GM10266 (cell line): ENCODE data around the gene HMGN1.

Experiments
- DNase-seq: peaks from one replicate; pipeline ENCODE4 v3.0.0; 2012; ENCODE audit errors: extremely low spot score
- TF ChIP-seq, protein P1 (sequence below): IDR thresholded peaks from 2 replicates; pipeline ENCODE4 v1.5.1; 2012; ENCODE audit warnings: mild to moderate bottlenecking, low read depth; ENCODE audit not compliant: control insufficient read depth, insufficient read depth; ENCODE audit errors: missing control alignments

Gene HMGN1

GRCh38 chr21:39345440-39345839 is 3.4 kb downstream of the HMGN1 start:
- DNase-seq: no peak

DNA sequence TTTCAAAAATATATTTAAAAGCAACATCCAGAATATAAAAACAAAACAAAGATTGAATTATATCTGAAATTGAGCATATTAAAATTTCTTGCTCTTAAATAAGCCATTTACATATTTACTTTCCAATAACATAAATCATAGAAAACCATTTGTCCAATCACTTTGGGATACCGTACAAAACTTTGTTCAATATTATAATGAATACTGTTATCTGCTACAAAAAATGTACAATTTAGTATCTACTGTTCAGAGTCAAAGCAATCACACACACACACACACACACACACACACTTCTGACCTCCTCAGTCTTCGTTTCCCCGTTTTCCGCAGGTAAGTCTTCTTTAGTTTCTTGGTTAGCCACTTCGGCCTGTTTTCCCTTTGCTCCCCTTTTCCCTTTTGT is 4.0 kb downstream of the HMGN1 start:
- TF ChIP-seq, protein P1, sequence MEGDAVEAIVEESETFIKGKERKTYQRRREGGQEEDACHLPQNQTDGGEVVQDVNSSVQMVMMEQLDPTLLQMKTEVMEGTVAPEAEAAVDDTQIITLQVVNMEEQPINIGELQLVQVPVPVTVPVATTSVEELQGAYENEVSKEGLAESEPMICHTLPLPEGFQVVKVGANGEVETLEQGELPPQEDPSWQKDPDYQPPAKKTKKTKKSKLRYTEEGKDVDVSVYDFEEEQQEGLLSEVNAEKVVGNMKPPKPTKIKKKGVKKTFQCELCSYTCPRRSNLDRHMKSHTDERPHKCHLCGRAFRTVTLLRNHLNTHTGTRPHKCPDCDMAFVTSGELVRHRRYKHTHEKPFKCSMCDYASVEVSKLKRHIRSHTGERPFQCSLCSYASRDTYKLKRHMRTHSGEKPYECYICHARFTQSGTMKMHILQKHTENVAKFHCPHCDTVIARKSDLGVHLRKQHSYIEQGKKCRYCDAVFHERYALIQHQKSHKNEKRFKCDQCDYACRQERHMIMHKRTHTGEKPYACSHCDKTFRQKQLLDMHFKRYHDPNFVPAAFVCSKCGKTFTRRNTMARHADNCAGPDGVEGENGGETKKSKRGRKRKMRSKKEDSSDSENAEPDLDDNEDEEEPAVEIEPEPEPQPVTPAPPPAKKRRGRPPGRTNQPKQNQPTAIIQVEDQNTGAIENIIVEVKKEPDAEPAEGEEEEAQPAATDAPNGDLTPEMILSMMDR: no peak
- no peak for DNase-seq

More at GRCh38 chr21:39345440-39345839, 3.4 kb downstream of the HMGN1 start:
- TF ChIP-seq, protein P1: no peak

GRCh38 chr21:39341249-39341923 is 7.5 kb downstream of the HMGN1 start:
- no peak for DNase-seq
- TF ChIP-seq, protein P1: no peak

- DNase-seq: no peak
- TF ChIP-seq, protein P1: no peak
These were observed 8.2 kb downstream of the HMGN1 start for GRCh38 chr21:39340687-39341086.

- TF ChIP-seq, protein P1: no peak
- no peak for DNase-seq
These were observed 9.7 kb downstream of the HMGN1 start for GRCh38 chr21:39339231-39339630.

DNA sequence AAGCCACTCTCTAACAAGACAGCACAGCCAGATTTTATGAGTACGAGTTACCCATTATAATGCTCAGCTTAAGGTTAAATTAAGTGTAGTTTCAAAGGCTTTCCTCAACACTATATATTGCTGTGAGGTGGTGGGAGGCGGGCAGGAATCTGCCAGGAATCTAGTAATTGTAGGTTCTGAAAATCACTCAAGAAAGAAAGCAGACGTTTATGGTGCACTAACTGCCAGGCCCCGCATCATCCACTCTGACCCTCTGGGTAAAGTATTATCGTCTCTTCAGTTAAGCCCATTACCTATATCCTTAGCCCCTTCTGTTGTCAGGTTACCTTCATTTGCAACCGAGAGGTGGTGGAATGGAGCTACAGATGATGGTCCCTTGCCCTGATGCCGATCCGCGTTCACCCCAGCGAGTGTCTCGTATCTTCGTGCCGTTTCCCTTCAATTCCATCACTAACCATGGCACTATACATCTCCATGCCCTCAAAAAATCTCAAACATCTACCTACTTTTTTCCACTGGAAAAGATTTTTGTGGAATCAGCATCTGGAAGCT is 12.4 kb downstream of the HMGN1 start:
- TF ChIP-seq, protein P1: no peak
- DNase-seq: no peak

DNA sequence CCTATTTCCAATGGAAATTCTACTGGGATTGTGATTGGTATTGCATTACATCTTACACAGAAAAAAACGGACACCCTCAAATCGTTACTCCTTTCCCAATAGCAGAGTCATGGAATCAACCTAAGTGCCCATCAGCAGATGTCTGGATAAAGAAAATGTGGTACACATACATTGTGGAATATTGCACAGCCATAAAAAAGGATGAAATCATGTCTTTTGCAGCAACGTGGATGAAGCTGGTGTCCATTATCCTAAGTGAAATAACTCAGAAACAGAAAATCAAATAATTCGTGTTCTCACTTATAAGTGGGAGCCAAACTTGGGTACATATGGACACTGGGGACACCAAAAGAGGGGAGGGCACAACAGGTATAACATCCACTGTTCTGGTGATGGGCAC is 14.3 kb downstream of the HMGN1 start:
- TF ChIP-seq, protein P1: no peak
- no peak for DNase-seq
